DMS79 (cell line): ENCODE results near the gene FOXB2.
"Not testable (repeated sequence)": the region's sequence is repeated elsewhere in the genome, so short reads cannot be mapped to it uniquely, and the experiment has no call there.

ENCODE experiments used
- DNase-seq: peaks from one replicate; lab custom pipeline; 2025; lab: John Stamatoyannopoulos, UW

Gene FOXB2

DNA sequence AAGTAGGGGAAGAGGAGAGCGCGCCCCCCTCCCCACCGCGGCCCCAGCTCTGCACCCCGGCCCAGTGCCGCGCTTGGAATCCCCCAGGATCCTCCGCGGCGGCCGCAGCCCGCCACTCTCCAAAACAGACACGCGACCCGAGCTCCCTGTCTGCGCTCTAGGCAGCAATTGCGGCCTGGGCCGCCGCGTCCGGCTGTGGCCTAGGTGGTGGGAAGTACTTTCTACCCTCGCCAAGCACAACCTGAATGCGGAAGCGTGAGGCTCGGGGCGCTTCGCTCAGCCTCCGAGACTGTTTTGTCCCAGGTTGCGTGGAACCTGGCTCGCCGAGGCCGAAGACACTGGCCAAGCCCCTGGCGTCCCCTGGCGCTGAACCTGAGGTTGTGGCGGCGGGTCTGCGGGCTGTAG is 3.3 kb upstream of the FOXB2 start:
- peak; percentile 16 for DNase-seq

DNA sequence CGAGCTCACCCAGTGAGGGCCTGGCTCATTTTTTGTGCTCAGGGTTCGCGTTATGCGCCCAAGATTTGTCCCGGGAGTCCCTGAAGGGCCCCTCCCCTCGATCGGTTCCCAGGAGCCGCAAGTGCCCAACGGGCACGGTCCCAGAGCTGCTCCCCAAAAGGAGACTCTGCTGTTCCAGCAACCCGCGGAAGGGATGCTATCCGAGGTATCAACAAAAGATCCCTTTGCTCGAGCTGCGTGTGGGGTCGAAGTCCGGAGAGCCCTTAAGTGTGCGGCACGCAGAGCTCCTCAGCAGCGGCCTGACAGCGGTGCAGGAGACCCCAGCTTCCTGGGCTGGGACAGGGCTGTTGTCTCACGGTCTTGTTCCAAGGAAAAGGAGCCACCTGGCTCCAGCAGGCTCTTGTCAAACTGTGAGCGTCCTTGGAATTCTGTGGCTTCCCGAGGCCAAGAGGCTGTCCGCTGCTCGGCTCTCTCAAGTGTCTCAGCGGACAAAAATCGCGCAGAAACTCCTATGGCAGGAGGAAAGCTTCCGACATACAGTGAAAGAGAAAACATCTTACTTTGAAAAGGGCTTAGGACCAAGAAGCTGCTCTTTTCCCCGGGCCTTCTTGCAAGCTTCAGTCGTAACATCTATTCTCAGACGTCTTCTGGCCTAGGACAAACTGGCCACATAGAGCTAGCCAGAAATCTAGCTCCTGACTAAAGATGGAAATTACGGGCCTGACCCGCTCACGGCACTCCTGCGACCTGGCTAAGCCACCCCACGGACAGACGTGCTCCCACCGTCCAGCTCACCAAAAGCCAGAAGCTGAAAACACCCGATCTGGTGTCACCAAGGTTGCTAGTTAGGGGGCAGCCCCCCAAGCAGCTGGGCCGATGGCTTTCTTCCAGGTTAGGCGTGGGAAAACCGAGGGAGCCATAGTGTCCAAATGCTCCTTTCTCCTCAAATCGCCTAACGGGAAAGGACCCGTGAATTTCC is 2.6 kb upstream of the FOXB2 start:
- DNase-seq = no peak

DNA sequence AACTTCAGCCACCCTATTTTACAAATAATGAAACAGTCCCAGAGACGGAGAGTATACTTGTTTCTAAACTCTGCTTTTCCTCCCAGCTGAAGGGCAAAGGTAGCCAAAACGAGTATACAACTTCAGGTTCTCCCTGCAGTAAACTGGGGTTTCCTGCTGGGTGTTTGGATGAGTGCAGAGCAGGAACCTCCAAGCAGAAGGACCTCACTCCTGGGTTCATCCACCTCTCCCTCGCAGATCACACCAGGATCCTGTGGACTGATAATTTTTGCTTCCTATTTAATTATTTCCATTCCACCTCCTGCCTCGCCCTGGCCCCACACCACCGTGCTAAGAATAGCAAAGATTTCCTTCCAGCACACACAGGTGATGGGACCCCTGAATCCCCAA is 2.0 kb upstream of the FOXB2 start:
- DNase-seq = no peak

DNA sequence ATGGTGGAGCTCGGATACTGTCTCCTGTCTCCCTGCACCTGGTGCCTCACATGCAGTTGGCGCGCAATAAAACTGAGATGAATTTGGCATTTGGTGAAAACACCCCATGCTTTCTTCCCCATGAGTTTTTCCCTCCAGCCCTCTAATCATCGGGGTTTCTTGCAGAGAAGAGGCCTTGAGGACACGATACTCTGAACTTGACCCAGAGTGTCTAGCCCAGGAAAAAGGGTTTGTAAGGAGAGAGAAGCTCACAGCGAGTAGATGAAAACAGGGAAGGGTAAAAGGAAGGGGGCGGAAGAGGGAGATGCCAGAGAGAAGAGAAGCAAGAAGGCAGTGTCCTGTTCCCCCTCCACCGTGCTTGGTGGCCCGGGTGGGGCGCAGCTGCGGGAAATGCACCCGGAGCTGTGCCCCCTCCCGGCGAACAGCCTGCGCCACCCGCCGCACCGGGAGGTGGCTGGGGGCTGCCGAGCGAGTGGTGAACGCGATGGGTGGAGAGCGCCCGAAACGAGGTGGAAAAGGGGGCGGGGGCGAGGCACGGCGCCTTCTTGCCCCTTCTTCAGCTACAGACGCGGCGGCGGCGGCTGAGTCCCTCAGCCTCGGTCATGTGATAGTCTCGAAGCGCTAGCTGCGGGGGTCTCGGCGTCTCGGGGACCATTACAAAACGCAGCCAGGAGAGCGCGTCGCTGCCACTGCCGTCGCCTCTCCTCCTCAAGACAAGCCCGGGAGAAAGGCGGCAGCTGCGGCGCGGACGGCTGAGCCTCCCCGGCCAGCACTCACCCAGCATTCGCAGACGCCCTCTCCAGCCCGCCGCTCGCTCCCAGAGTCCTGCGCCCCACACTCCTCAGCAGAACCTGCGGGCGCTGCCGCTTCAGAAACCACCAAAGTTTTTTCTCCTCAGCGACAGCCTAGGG is 1.1 kb upstream of the FOXB2 start:
- DNase-seq = no peak

DNA sequence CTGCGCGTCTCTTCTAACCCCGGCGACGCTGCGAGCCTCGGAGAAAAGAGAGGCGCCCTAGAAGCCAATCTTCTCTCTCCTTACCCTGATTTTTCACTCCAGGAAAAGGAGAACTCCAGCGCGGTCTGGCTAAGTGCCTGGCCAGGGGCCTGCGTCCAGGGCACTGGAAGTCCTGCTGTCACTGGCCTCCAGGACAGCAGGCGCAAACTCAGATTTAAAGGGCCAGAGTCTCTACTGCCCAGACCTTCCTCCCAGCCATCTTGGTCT is 553 bp upstream of the FOXB2 start:
- DNase-seq = no peak

DNA sequence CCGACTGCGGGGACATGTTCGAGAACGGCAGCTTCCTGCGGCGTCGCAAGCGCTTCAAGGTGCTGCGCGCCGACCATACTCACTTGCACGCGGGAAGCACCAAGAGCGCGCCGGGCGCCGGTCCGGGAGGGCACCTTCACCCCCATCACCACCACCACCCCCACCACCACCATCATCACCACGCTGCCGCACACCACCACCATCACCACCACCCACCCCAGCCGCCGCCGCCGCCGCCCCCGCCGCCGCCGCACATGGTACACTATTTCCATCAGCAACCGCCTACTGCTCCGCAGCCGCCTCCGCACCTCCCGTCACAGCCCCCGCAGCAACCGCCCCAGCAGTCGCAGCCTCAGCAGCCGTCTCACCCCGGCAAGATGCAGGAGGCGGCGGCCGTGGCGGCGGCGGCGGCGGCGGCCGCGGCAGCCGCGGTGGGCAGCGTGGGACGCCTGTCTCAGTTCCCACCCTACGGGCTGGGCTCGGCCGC is 514 bp downstream of the FOXB2 start:
- no peak for DNase-seq

DNA sequence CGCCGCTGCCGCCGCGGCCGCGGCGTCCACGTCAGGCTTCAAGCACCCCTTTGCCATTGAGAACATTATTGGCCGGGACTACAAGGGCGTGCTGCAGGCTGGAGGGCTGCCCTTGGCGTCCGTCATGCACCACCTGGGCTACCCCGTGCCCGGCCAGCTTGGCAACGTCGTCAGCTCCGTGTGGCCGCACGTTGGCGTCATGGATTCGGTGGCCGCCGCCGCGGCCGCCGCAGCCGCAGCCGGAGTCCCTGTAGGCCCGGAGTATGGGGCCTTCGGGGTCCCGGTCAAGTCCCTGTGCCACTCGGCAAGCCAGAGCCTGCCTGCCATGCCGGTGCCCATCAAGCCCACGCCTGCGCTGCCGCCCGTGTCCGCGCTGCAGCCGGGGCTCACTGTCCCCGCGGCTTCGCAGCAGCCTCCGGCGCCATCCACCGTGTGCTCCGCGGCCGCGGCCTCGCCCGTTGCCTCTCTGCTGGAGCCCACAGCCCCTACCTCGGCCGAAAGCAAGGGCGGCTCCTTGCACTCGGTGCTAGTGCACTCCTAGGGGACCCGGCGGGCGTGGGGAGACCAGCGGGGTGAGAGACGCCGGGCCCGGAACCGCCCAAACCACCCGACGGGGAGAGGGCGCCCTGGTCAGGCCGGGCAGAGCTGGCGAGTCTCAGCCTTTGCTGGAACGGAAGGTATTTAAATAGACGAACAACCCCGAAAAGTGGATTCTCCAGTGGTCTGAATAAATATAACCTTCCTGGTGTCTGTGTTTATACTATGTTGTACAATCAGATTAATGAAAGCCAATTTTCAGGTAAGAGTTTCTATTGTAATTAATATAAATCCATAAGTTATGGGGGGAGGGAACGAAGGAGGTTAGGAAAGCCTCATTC is 1.2 kb downstream of the FOXB2 start:
- no peak for DNase-seq

DNA sequence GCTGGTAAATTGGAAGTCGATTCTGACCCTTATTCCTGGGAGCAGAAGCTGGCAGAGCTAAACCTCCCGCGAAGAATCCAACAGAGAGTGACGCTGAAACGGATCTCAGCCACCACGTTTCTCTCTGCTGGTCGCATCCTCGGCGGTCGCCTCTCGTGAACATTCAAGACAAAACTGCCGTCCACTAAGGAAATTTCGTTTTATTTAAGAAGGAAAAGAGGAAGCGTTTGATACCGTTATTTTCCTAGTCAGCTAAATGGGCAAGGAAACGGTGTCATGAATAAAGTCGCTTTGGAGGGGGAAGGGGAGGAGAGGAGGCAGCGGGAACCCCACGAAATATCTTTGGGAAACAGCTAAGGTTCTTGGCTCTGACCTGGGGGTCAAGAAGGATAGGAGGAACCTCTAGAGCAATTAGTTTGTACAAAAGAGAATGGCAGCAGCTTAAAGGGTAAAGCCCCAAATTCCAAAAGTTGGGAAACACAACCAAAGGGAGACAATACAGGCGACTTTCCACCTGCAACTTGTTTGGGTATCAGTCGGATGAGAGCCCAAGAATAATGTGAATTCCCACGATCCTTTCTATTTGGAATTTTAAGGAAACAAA is 1.9 kb downstream of the FOXB2 start:
- no peak for DNase-seq

DNA sequence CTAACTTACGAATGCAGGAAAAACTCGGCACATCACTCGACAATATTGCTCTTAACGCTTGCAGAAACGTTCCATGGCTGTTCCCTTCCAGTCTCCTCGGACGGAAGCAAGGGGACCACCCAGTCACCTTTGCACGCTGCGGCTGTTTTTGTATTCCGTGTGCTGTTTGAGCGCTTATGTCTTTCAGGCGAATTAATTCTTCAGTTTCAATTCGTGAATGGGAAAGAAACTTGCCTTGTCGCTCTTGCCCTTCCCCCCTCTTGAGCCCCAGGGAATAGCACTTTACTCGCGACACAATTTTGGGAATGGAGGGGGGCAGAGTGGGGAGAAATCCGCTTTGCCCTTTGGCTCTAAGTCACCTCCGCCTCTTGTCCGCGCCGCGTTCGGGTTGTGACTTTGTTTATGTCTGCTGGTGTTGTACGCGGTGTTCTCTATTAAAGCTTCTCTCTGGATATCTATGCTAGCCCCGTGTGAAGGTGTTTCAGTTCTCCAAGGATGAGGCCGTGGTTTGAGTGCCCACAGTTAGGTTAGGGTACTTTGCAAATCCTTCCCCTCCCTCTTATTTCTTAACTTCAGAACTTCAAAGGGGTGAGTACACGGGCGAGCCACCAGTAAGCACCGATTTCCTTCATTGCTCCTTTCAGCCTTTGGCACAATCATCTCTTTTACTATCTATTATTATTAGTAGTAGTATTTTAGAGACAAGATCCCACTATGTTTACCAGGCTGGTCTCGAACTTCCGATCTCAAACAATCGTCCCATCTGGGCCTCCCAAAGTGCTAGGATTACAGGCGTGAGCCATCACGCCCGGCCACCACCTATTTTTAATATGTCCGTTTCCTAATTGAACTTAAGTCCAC is 2.7 kb downstream of the FOXB2 start:
- DNase-seq = no peak

DNA sequence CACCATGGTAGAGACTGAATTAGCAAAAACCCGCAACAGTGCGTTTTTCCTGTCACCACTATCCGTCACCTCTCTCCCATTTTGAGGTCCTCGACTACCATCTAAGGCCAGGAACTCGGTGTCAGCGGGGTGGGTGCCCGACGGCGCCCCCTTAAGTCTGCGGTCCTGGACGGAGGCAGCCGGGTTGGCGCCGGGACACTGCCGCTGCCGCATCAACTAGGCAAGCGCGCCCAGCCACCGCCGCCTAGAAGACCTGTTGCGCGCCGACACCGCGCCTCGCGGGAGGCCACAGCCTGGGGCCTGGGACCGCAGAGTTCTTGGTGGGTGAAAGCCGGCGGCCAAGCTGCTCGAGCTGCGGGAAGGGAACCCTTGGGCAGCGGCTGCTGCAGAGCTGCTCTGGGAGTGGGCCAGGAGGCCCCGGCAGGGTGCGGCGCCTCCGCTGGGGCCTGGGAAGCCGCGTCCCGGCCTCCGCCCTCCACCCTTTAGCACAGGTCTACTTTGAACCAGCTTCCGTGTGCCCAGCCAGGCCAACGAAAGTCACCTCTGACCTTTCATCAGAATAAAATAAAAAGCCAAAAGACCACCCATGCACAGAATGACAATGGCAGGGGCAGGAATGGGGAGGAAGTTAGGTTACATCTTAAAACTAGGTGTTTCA is 3.5 kb downstream of the FOXB2 start:
- no peak for DNase-seq

DNA sequence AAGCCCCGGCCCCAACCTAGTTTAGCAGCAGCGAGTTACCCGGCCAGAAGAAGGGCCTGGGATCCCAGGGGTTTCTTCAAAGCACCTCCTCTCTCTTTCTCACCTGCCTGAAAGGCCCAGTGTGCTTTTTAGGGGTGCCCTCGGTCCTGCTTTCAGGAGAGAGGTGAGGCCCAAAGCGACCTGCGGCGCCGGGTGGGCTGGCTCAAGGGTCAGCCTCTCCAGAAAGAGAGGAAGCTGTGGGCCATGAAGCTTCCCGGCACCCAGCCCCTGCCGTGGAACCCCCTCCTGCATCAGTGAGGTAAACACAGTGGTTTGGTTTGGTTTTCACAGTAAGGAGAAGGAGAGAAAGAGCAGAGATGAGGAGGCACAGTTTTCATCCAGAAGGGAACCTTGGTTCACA is 4.3 kb downstream of the FOXB2 start:
- DNase-seq = no peak

DNA sequence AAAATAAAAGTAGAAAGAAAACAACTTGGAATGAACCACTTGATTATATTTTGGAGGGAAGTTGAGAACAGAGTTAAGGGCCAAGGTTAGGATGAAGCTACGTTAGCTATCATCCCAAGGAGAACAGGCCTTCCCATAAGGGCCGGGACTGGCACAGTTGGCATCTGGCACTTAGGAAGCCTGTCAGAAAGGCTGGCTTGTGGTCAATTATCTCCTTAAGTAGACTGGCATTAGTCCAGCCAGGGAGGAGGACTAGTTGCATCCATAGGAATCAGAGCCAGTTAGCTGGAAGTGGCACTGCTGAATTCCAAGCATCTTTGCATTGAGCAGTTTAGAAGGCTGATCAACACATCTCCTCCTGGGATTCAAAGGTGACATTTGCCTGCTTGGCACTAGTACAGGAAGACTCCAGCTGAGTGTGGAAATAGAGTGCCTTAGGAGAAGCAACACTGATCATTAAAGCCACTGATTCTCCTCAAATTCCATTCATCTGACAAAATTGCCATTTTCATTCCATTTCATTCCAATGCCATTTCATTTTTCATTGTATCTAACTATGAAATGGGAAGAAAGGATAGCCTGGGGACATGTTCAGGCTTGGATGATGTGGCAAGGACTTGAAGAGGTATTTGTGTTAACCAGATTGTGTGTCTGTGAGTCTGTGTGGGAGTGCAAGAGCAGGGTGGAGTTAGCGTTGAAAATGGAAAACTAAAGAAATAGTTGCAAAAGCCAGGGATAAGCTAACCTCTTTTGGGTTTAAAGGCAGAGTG is 5.5 kb downstream of the FOXB2 start:
- DNase-seq = no peak

DNA sequence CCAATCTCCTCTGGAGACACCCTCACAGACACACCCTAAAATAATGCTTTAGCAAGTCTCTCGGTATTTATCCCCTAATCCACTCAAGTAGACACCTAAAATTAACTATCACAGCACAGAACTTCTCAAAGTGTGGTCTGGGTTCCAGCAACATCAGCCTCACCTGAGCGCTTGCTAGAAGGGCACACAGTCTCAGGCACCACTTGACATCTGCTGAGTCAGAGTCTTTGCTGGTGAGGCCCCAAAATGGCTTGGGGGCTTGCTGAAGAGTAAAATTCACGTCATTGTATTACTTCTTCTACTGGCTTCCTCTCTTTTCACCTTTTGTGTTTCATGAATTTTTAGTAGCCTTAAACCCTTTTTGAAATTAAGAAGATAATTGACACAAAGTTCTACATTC is 9.0 kb downstream of the FOXB2 start:
- DNase-seq = no peak

DNA sequence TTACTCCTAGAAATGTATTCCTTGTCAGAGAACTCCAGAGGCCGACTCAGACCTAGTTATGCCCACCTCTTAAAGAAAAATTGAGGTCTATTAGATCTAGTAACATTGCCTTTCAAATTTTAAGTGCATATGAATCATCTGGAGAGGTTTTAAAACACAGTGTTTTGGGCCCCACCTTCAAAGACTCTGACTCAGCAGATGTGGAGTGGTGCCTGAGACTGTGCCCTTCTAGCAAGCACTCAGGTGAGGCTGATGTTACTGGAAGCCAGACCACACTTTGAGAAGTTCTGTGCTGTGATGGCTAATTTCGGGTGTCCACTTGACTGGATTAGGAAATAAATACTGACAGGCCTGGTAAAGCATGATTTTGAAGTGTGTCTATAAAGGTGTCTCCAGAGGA is 10.6 kb downstream of the FOXB2 start:
- DNase-seq = no peak

DNA sequence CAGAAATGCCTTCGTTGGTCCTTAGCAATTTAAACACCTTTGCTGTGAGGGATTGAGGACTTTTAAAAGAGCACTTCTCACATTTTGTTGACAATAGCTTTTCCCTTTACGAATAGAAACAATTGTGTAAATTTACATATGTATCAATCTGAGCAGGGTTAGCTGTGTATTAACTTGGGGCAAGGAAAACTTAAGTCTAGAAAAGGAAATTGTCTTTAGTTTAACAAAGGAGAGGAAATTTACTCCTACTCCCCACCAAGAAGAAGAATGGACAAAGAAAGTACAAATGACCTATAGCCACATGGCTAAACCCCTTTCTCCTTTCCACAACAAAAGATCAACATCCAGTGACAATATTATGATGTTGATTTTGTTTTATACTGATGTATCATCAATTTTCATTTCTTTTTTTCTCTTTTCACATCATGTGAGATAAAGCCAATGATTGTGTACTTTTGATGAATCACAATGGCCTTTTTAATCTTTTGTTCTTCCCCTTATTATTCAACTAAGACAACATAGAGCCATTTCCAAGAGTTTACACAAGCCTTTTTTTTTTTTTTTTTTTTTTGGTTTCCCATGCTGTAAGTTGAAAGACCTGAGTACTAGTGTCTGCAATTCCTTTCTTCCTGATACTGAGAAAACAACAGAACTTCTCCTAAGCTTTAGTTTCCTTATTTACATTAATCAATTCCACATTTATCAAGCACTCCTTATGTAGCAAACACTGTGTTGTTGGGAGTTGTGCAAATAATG is 19.0 kb downstream of the FOXB2 start:
- DNase-seq = no peak

DNA sequence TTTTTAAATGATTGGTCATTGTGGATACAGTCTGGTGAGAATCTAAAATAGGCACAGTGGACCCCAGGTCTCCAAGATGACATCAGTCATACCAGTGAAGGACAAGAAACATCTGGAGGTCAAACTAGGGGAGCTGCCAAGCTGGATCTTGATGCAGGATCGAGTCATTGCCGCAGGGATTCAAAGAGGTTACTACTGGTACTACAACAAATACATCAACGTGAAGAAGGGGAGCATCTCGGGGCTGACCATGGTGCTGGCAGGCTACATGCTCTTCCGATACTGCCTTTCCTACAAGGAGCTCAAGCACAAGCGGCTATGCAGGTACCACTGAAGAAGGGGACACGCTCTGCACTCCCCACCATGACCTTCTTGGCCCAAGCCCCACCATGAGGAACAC is 20.9 kb downstream of the FOXB2 start:
- DNase-seq = no peak

DNA sequence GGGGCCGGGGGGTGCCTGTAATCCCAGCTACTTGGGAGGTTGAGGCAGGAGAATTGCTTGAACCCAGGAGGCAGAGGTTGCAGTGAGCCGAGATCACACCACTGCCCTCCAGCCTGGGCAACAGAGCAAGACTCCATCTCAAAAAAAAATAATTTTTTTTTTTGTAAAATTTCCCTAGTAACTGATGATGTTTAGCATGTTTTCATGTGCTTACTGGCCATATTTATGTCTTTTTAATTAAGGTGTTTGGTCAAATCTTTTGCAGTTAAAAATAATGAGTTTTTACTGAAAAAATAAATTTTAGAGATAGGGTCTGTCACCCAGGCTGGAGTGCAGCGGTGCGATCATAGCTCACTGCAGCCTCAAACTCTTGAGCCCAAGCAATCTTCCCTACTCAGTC is 24.3 kb downstream of the FOXB2 start:
- DNase-seq = not testable (repeated sequence)

DNA sequence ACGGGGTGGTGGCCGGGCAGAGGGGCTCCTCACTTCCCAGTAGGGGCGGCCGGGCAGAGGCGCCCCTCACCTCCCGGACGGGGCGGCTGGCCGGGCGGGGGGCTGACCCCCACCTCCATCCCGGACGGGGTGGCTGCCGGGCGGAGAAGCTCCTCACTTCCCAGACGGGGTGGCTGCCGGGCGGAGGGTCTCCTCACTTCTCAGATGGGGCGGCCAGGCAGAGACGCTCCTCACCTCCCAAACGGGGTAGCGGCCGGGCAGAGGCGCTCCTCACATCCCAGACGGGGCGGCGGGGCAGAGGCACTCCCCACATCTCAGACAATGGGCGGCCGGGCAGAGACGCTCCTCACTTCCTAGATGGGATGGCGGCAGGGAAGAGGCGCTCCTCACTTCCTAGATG is 41.2 kb downstream of the FOXB2 start:
- not testable (repeated sequence) for DNase-seq
